ENCODE data around the gene SPAG16.

GRCh38 chr2:213317929-213318328, 33.7 kb downstream of the SPAG16 start:
- no peak for TF ChIP-seq EZH2phosphoT487 (IDR thresholded peaks at IDR 0.05; ENCODE audit: insufficient read depth, low read depth)
- no peak for TF ChIP-seq EZH2 (IDR thresholded peaks at IDR 0.05; ENCODE audit: insufficient read depth, poor library complexity, severe bottlenecking)

All from GM23248 (cell line).